AG09319 (cell line): ENCODE measurements around the gene GOSR1.
"Not testable (repeated sequence)": the region's sequence is repeated elsewhere in the genome, so short reads cannot be mapped to it uniquely, and the experiment has no call there.

Experiments
- DNase-seq: peaks from one replicate; pipeline ENCODE4 v3.0.0-alpha.2; 2010; ENCODE audit warnings: low read depth; ENCODE audit errors: extremely low read depth
- CTCF ChIP-seq: IDR thresholded peaks from 2 replicates; pipeline ENCODE4 v1.5.1; 2011; ENCODE audit warnings: low read depth, mild to moderate bottlenecking, inconsistent platforms, low read length, moderate library complexity

The GOSR1 gene

GRCh38 chr17:30563131-30563904 lies 86.1 kb downstream of the GOSR1 start:
- not testable (repeated sequence) for DNase-seq

- not testable (repeated sequence) for DNase-seq
These were observed 86.7 kb downstream of the GOSR1 start for GRCh38 chr17:30563905-30564390.

GRCh38 chr17:30564422-30565072 lies 87.3 kb downstream of the GOSR1 start:
- DNase-seq: not testable (repeated sequence)

GRCh38 chr17:30565073-30565935 lies 88.1 kb downstream of the GOSR1 start:
- DNase-seq: no peak
- no peak for TF ChIP-seq CTCF

- not testable (repeated sequence) for DNase-seq
These were observed 88.9 kb downstream of the GOSR1 start for GRCh38 chr17:30566104-30566503.

GRCh38 chr17:30566516-30567225 lies 89.5 kb downstream of the GOSR1 start:
- DNase-seq: not testable (repeated sequence)

- no peak for TF ChIP-seq CTCF
- DNase-seq: no peak
These were observed 90.3 kb downstream of the GOSR1 start for GRCh38 chr17:30567231-30568116.

GRCh38 chr17:30568117-30568430 lies 90.9 kb downstream of the GOSR1 start:
- no peak for DNase-seq
- TF ChIP-seq CTCF: no peak

- DNase-seq: not testable (repeated sequence)
These were observed 92.4 kb downstream of the GOSR1 start for GRCh38 chr17:30569531-30570175.
